Endothelial cell of umbilical vein (primary cell): ENCODE data around the gene MUC20.
"Not testable (repeated sequence)": the region's sequence is repeated elsewhere in the genome, so short reads cannot be mapped to it uniquely, and the experiment has no call there.

Source experiments
- FOS ChIP-seq: IDR thresholded peaks from 2 replicates; pipeline ENCODE4 v1.6.1; 2011; ENCODE audit warnings: mild to moderate bottlenecking, low read length, moderate library complexity, borderline replicate concordance; ENCODE audit not compliant: insufficient read depth
- JUN ChIP-seq: IDR thresholded peaks from 2 replicates; pipeline ENCODE4 v1.6.1; 2011; ENCODE audit warnings: borderline replicate concordance, low read depth; ENCODE audit not compliant: insufficient read length, insufficient read depth
- MYC ChIP-seq: IDR thresholded peaks from one replicate; pipeline ENCODE4 v1.6.1; 2011; ENCODE audit warnings: mild to moderate bottlenecking, low read depth, low read length
- POLR2A ChIP-seq: IDR thresholded peaks from 2 replicates; pipeline ENCODE4 v1.6.1; 2012; ENCODE audit warnings: low read depth, mild to moderate bottlenecking, control low read depth, low read length
- POLR2AphosphoS5 ChIP-seq: IDR thresholded peaks from 2 replicates; pipeline ENCODE4 v1.6.1; 2012; ENCODE audit warnings: low read depth, mild to moderate bottlenecking, control low read depth, low read length, moderate library complexity; ENCODE audit not compliant: insufficient read depth
- TF ChIP-seq, protein P1 (sequence below), 2 donors: IDR thresholded peaks; 1 replicate in 1 of 2; 2 replicates in 1 of 2; pipeline ENCODE4 v1.5.1; 2011; ENCODE audit warnings: low read length in 2 of 2, mild to moderate bottlenecking in 2 of 2, moderate library complexity in 2 of 2, control low read depth in 1 of 2, inconsistent platforms in 1 of 2, low read depth in 1 of 2; ENCODE audit not compliant: insufficient read depth in 1 of 2; ENCODE audit errors: extremely low read depth in 1 of 2
- TF ChIP-seq, protein P2 (sequence below): IDR thresholded peaks from 2 replicates; pipeline ENCODE4 v1.6.1; 2011; ENCODE audit not compliant: insufficient read depth, insufficient read length

DNA sequence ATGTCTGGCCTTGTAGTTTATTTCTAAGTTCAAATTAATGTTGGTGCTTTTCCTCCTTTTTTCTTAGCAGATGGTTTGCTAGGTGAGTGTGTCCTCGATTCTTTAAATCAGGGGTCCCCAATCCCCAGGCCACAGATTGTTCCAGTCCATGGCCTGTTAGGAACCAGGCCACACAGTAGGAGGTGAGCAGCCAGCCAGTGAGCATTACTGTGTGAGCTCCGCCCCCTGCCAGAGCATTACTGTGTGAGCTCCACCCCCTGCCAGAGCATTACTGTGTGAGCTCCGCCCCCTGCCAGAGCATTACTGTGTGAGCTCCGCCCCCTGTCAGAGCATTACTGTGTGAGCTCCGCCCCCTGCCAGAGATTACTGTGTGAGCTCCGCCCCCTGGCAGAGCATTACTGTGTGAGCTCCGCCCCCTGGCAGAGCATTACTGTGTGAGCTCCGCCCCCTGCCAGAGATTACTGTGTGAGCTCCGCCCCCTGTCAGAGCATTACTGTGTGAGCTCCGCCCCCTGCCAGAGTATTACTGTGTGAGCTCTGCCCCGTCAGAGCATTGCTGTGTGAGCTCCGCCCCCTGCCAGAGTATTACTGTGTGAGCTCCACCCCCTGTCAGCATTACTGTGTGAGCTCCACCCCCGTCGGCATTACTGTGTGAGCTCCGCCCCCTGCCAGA is 34.1 kb upstream of the MUC20 start:
- TF ChIP-seq, protein P1, sequence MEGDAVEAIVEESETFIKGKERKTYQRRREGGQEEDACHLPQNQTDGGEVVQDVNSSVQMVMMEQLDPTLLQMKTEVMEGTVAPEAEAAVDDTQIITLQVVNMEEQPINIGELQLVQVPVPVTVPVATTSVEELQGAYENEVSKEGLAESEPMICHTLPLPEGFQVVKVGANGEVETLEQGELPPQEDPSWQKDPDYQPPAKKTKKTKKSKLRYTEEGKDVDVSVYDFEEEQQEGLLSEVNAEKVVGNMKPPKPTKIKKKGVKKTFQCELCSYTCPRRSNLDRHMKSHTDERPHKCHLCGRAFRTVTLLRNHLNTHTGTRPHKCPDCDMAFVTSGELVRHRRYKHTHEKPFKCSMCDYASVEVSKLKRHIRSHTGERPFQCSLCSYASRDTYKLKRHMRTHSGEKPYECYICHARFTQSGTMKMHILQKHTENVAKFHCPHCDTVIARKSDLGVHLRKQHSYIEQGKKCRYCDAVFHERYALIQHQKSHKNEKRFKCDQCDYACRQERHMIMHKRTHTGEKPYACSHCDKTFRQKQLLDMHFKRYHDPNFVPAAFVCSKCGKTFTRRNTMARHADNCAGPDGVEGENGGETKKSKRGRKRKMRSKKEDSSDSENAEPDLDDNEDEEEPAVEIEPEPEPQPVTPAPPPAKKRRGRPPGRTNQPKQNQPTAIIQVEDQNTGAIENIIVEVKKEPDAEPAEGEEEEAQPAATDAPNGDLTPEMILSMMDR (IDR thresholded peaks at IDR 0.05; ENCODE audit: extremely low read depth in 1 of 2, insufficient read depth in 1 of 2, low read depth in 1 of 2, low read length in 2 of 2) = not testable (repeated sequence)
- TF ChIP-seq MYC, POLR2AphosphoS5, FOS, POLR2A, JUN: not testable (repeated sequence)
- TF ChIP-seq, protein P2, sequence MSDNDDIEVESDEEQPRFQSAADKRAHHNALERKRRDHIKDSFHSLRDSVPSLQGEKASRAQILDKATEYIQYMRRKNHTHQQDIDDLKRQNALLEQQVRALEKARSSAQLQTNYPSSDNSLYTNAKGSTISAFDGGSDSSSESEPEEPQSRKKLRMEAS = not testable (repeated sequence)
